ENCODE results near the gene MMP7. TPM values are rescaled to one million over a fixed set of nuclear protein-coding genes. Genes with fewer than 3 reads are reported as not detected.

The MMP7 gene
- total and polyA plus RNA-seq, 2 donors (not counting 1 experiment from before 2014, with no cell fraction given) = not detected

GRCh38 chr11:102489186-102490145 is 41.1 kb downstream of the MMP7 start:
- Mint-ChIP-seq H3K4me3 (no peak overlapping the region), H3K27me3 (no peaks in the 10 kb centered on the region), H3K4me1 (peaks cover 2% of the 10 kb centered on the region), H3K9me3 (ENCODE audit: insufficient read depth) (no peaks in the 10 kb centered on the region), H3K27ac (no peak overlapping the region)
- no peaks in the 10 kb centered on the region for H3K27me3 ChIP-seq (replicated peaks in 1 of 4; ENCODE audit: control extremely low read depth in 1 of 4, control insufficient read depth in 3 of 4, insufficient read depth in 4 of 4, low read length in 3 of 4)
- no peaks in the 10 kb centered on the region for H3K79me2 ChIP-seq (ENCODE audit: control insufficient read depth, insufficient read depth, low read length)
- H3K4me1 ChIP-seq (ENCODE audit: control insufficient read depth in 2 of 2, insufficient read depth in 2 of 2, low read length in 2 of 2) = no peaks in the 10 kb centered on the region
- no peaks in the 10 kb centered on the region for H4K20me1 ChIP-seq (ENCODE audit: control insufficient read depth, insufficient read depth, low read length, poor library complexity, severe bottlenecking)
- ATAC-seq (ENCODE audit: low read depth) (no peak), DNase-seq (no peak)
- TF ChIP-seq EZH2 (IDR thresholded peaks at IDR 0.05; ENCODE audit: borderline replicate concordance, insufficient read depth, low read depth, low read length, poor library complexity, severe bottlenecking) (no peak), CTCF (IDR thresholded peaks at IDR 0.05) (no peak)
- no peak overlapping the region for H2AFZ ChIP-seq (ENCODE audit: insufficient read depth, low read depth, low read length, poor library complexity, severe bottlenecking)
- no peaks in the 10 kb centered on the region for H3K9me3 ChIP-seq (ENCODE audit: control extremely low read depth in 1 of 3, control insufficient read depth in 2 of 3, insufficient read depth in 1 of 3, low read length in 2 of 3)
- H3K36me3 ChIP-seq (replicated peaks in 1 of 2; ENCODE audit: control extremely low read depth in 1 of 2, control insufficient read depth in 1 of 2, extremely low read depth in 1 of 2, insufficient read depth in 2 of 2, low read length in 1 of 2) = no peaks in the 10 kb centered on the region
- H3K4me3 ChIP-seq (ENCODE audit: control extremely low read depth in 1 of 5, extremely low read depth in 1 of 5, insufficient read depth in 1 of 5, low read depth in 2 of 5, low read length in 4 of 5) = no peak overlapping the region
- CTCF ChIA-PET = interaction anchor here (1.3 kb wide), 1 partner anchor 194 kb away, joined by 3 read pairs; no protein-coding TSS in a partner anchor
- no peak overlapping the region for H3K27ac ChIP-seq (ENCODE audit: low read length in 2 of 2)
- intact Hi-C loops (cut with micrococcal nuclease) = no loop called here
- WGBS (ENCODE audit: insufficient coverage) = 80% methylated on average over 1 of the region's 5 CpGs
- no peak overlapping the region for H3K9ac ChIP-seq (ENCODE audit: low read length)
- H3K4me2 ChIP-seq (replicated peaks; ENCODE audit: low read depth, low read length, poor library complexity, severe bottlenecking) = no peak overlapping the region
- POLR2A ChIA-PET = no interaction called here

GRCh38 chr11:102488208-102488607 is 42.3 kb downstream of the MMP7 start:
- H3K4me2 ChIP-seq (replicated peaks; ENCODE audit: low read depth, low read length, poor library complexity, severe bottlenecking) = no peak overlapping the region
- no peak overlapping the region for H3K4me3 ChIP-seq (ENCODE audit: control extremely low read depth in 1 of 5, extremely low read depth in 1 of 5, insufficient read depth in 1 of 5, low read depth in 2 of 5, low read length in 4 of 5)
- H3K27ac ChIP-seq (ENCODE audit: low read length in 2 of 2) = no peak overlapping the region
- no peaks in the 10 kb centered on the region for H3K9me3 ChIP-seq (ENCODE audit: control extremely low read depth in 1 of 3, control insufficient read depth in 2 of 3, insufficient read depth in 1 of 3, low read length in 2 of 3)
- H3K27ac Mint-ChIP-seq = no peak overlapping the region
- no peaks in the 10 kb centered on the region for H3K36me3 ChIP-seq (replicated peaks in 1 of 2; ENCODE audit: control extremely low read depth in 1 of 2, control insufficient read depth in 1 of 2, extremely low read depth in 1 of 2, insufficient read depth in 2 of 2, low read length in 1 of 2)
- ChIA-PET POLR2A (no interaction called here), CTCF (interaction anchor here (0.6 to 2.4 kb wide), 6 partner anchors 8 to 194 kb away, joined by 3 to 11 read pairs (median 4); no protein-coding TSS in a partner anchor)
- no peaks in the 10 kb centered on the region for H3K27me3 ChIP-seq (replicated peaks in 1 of 4; ENCODE audit: control extremely low read depth in 1 of 4, control insufficient read depth in 3 of 4, insufficient read depth in 4 of 4, low read length in 3 of 4)
- no peaks in the 10 kb centered on the region for H3K4me1 ChIP-seq (ENCODE audit: control insufficient read depth in 2 of 2, insufficient read depth in 2 of 2, low read length in 2 of 2)
- TF ChIP-seq CTCF (IDR thresholded peaks at IDR 0.05) = no peak
- no peak for TF ChIP-seq EZH2 (IDR thresholded peaks at IDR 0.05; ENCODE audit: borderline replicate concordance, insufficient read depth, low read depth, low read length, poor library complexity, severe bottlenecking)
- no peak overlapping the region for H3K4me3 Mint-ChIP-seq
- H4K20me1 ChIP-seq (ENCODE audit: control insufficient read depth, insufficient read depth, low read length, poor library complexity, severe bottlenecking) = no peaks in the 10 kb centered on the region
- H2AFZ ChIP-seq (ENCODE audit: insufficient read depth, low read depth, low read length, poor library complexity, severe bottlenecking) = no peak overlapping the region
- DNase-seq = no peak
- no peaks in the 10 kb centered on the region for H3K79me2 ChIP-seq (ENCODE audit: control insufficient read depth, insufficient read depth, low read length)
- intact Hi-C loops (cut with micrococcal nuclease) = no loop called here
- 73% methylated on average over 3 of the region's 3 CpGs for WGBS (ENCODE audit: insufficient coverage)
- peaks cover 2% of the 10 kb centered on the region for H3K4me1 Mint-ChIP-seq
- no peak for ATAC-seq (ENCODE audit: low read depth)
- H3K9ac ChIP-seq (ENCODE audit: low read length) = no peak overlapping the region
- peaks cover 6% of the 10 kb centered on the region for H3K27me3 Mint-ChIP-seq
- no peaks in the 10 kb centered on the region for H3K9me3 Mint-ChIP-seq (ENCODE audit: insufficient read depth)
